ENCODE results near the gene REV1. TPM values are rescaled to one million over a fixed set of nuclear protein-coding genes. Genes with fewer than 3 reads are reported as not detected.
"Not testable (repeated sequence)": the region's sequence is repeated elsewhere in the genome, so short reads cannot be mapped to it uniquely, and the experiment has no call there.

Gene REV1
- 10 to 100 TPM; 34.3 to 35.2 TPM for total RNA-seq

DNA sequence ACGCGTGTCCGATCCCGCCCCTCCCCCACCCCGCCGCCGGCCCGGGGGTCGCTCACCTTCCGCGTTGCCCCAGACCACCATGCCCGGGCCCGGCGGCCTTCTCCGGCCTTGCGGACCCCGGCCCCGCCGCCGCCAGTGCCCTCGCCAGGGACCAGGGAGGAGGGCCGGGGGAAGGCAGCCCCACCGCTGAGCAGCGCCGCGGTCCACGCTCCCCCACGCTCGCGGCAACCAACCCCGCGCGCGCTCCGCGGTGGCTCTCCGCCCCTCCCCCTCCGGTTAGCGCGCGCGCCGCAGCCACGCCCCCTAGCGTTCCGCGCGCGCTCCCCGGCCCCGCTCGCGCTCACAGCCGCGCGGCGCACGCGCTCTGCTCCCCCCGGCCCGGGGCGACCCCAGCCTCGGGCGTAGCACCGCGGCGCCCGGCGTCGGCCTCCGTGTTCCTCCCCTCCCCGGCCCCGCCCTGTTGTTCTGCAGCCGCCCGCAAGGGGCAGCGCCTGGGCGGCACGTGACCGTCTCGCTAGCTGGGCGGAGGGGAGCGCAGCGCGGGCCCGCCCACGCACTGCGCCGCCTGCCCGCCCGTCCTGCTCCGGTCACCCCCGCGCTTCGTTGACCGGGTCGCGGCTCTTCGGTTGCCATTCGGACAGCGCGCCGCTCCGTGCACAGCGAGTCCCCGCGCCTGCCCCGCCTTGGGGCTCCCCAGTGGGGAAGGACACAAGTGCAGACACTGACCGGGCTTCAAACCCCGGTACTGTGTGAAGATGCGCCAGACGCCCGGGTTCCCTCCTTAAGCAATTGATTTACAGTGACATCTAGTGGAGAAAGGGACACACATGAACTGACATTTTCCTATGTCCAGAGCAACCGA lies at the start of gene REV1:
Gene REV1, minus strand, starts transcription at position 257 of the 862 bp plus-strand sequence. CDS start 25,042 bp downstream, outside the sequence.
- Mint-ChIP-seq H3K27me3 (no peaks in the 10 kb centered on the region), H3K9me3 (no peaks in the 10 kb centered on the region), H3K36me3 (peaks cover 21% of the 10 kb centered on the region), H3K4me1 (peaks cover 38% of the 10 kb centered on the region), H3K27ac (peak within 1 kb of the TSS; percentile 95), H3K4me3 (peak within 1 kb of the TSS; percentile 97)
- peak; percentile 95 for DNase-seq

- H3K4me3 Mint-ChIP-seq = no peak overlapping the region
- no peaks in the 10 kb centered on the region for H3K4me1 Mint-ChIP-seq
Observed at GRCh38 chr2:99537910-99538485, 48.2 kb upstream of the REV1 start.

GRCh38 chr2:99524056-99524455 lies 34.2 kb upstream of the REV1 start:
- peaks cover 3% of the 10 kb centered on the region for H3K4me1 Mint-ChIP-seq
- DNase-seq = no peak
- H3K9me3 Mint-ChIP-seq = no peaks in the 10 kb centered on the region
- no peak overlapping the region for H3K27ac Mint-ChIP-seq
- no peak overlapping the region for H3K4me3 Mint-ChIP-seq
- peaks cover 5% of the 10 kb centered on the region for H3K27me3 Mint-ChIP-seq
- no peaks in the 10 kb centered on the region for H3K36me3 Mint-ChIP-seq

More at GRCh38 chr2:99537910-99538485, 48.2 kb upstream of the REV1 start:
- Mint-ChIP-seq H3K36me3 (no peaks in the 10 kb centered on the region), H3K27ac (no peak overlapping the region), H3K9me3 (no peaks in the 10 kb centered on the region), H3K27me3 (peaks cover 11% of the 10 kb centered on the region)
- no peak for DNase-seq

DNA sequence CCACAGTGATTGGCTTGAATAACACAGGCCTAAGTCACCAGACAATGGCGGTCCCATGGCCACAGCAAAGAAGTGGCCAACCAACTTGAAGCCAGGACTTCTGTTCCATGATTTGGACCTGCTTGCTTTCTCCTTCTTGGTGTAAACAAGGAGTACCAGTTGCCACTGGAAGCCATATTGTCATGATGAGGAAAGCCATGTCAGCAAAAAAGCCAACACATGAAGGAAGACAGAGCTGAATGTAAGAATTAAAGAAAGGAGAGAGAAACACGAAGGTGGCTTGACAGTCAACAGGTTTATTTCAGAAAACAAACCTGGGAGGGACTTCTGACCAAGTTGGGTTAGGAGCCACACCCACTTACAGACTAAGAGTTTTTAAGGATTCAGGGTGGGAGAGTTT lies 32.3 kb upstream of the REV1 start:
- H3K36me3 Mint-ChIP-seq = no peaks in the 10 kb centered on the region
- no peaks in the 10 kb centered on the region for H3K27me3 Mint-ChIP-seq
- no peak overlapping the region for H3K4me3 Mint-ChIP-seq
- H3K27ac Mint-ChIP-seq = no peak overlapping the region
- no peaks in the 10 kb centered on the region for H3K9me3 Mint-ChIP-seq
- H3K4me1 Mint-ChIP-seq = peaks cover 3% of the 10 kb centered on the region
- no peak for DNase-seq

DNA sequence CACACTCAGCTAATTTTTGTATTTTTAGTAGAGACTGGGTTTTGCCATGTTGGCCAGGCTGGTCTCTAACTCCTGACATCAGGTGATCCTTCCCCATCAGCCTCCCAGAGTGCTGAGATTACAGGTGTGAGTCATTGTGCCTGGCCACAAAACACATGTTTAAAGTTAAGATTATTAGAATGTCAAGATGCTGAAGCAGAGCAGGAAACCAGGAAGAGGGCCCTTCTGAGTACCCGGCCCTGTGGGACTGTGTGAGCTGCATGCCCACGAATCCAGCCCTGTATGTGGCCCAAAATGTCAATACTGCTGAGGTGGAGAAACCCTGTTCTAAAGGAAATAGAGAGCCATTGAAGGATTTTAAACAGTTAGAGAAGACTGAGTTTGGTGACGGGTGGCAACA lies 31.0 kb upstream of the REV1 start:
- no peaks in the 10 kb centered on the region for H3K36me3 Mint-ChIP-seq
- H3K4me1 Mint-ChIP-seq = peaks cover 3% of the 10 kb centered on the region
- DNase-seq = no peak
- no peaks in the 10 kb centered on the region for H3K27me3 Mint-ChIP-seq
- H3K9me3 Mint-ChIP-seq = no peaks in the 10 kb centered on the region
- H3K4me3 Mint-ChIP-seq = no peak overlapping the region
- H3K27ac Mint-ChIP-seq = no peak overlapping the region

DNA sequence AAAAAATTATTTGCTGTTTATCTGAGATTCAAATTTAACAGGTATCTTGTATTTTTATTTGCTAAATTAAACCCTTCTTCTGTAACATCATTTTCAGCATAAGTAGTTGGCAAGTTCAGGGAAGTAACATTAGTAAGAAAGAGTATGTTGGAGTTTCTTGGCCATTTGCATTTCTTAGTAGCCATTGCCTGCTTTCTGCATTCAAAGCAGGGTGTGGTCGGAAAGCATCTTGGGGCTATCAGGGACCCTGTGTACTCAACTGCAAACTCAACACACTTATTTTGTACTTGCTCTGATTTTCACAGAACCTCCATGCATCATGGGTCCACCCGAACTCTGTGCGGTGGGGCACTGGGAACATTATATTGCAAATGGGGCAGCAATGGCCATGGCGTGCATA lies 30.4 kb upstream of the REV1 start:
- H3K27ac Mint-ChIP-seq = no peak overlapping the region
- no peaks in the 10 kb centered on the region for H3K27me3 Mint-ChIP-seq
- H3K4me3 Mint-ChIP-seq = no peak overlapping the region
- H3K36me3 Mint-ChIP-seq = no peaks in the 10 kb centered on the region
- H3K4me1 Mint-ChIP-seq = peaks cover 3% of the 10 kb centered on the region
- no peaks in the 10 kb centered on the region for H3K9me3 Mint-ChIP-seq
- DNase-seq = no peak

GRCh38 chr2:99514357-99514756 lies 24.5 kb upstream of the REV1 start:
- Mint-ChIP-seq H3K36me3 (no peaks in the 10 kb centered on the region), H3K27ac (no peak overlapping the region), H3K9me3 (no peaks in the 10 kb centered on the region), H3K27me3 (peaks cover 6% of the 10 kb centered on the region), H3K4me1 (no peaks in the 10 kb centered on the region), H3K4me3 (no peak overlapping the region)
- DNase-seq = no peak

- no peak overlapping the region for H3K4me3 Mint-ChIP-seq
- no peaks in the 10 kb centered on the region for H3K4me1 Mint-ChIP-seq
- H3K9me3 Mint-ChIP-seq = no peaks in the 10 kb centered on the region
- H3K27me3 Mint-ChIP-seq = peaks cover 8% of the 10 kb centered on the region
- no peak overlapping the region for H3K27ac Mint-ChIP-seq
- H3K36me3 Mint-ChIP-seq = no peaks in the 10 kb centered on the region
- no peak for DNase-seq
Observed at GRCh38 chr2:99512181-99512591, 22.4 kb upstream of the REV1 start.

DNA sequence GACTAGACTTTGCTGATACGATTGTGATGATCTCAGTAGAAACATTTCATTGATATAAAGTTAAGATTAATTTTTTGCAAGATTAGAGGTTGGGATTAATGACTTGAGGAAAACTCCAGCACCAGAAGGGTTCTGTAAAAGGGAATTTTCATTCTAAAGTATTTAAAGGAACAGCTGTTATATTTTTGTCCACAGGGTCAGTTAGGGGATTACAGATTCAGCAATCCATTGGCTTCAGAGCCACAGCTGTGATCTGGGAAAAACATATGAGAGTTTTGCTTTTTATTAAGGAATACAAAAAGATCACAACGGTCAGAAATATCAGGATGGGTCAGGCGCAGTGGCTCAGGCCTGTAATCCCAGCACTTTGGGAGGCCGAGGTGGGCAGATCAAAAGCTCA lies 19.6 kb upstream of the REV1 start:
- no peak for DNase-seq
- Mint-ChIP-seq H3K36me3 (no peaks in the 10 kb centered on the region), H3K27ac (no peak overlapping the region), H3K4me3 (no peak overlapping the region), H3K27me3 (peaks cover 10% of the 10 kb centered on the region), H3K4me1 (peaks cover 11% of the 10 kb centered on the region), H3K9me3 (no peaks in the 10 kb centered on the region)

GRCh38 chr2:99507937-99508818 lies 18.4 kb upstream of the REV1 start:
- Mint-ChIP-seq H3K27me3 (peaks cover 6% of the 10 kb centered on the region), H3K9me3 (no peaks in the 10 kb centered on the region), H3K27ac (no peak overlapping the region), H3K4me3 (no peak overlapping the region), H3K4me1 (peaks cover 16% of the 10 kb centered on the region), H3K36me3 (no peaks in the 10 kb centered on the region)
- DNase-seq = no peak

DNA sequence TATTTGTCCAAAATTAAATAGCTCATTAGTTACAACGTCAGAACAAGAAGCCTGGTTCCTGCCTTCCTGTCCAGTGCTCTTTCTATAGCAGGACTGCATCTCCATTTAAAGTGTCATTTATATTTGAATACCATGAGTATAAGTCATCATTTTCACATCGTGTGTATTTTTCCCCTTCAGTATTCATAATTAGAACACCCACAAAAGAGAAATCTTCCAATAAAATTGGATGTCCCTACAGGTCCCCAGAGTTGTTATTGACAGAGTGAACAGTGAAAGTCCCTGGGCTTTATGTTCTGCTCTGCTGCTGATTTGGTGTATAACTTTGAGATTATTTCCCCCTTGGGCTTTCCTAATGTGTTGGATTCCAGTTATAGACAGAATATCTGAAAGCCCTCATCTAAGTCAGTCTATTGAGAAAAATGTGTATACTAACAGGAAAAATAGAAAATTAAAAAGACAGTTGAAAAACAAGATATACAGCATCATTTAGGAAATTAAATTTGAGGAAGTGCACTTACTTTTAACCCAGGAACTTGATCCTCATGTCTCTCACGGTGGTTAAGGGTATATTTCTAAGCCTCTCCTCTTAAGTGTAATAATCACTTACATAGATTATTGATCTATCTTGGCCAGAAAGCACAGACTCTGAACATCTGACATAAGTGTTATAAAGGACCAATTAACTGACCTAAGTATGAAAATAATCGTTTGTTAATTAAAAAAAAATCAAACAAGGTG lies 15.2 kb upstream of the REV1 start:
- no peak for DNase-seq
- Mint-ChIP-seq H3K27ac (no peak overlapping the region), H3K4me1 (peaks cover 20% of the 10 kb centered on the region), H3K36me3 (no peaks in the 10 kb centered on the region), H3K9me3 (no peaks in the 10 kb centered on the region), H3K27me3 (peaks cover 4% of the 10 kb centered on the region), H3K4me3 (no peak overlapping the region)

GRCh38 chr2:99503662-99504416 lies 14.0 kb upstream of the REV1 start:
- not testable (repeated sequence) for H3K27ac Mint-ChIP-seq, H3K36me3 Mint-ChIP-seq, DNase-seq, H3K9me3 Mint-ChIP-seq, H3K4me3 Mint-ChIP-seq
- Mint-ChIP-seq H3K4me1 (peaks cover 23% of the 10 kb centered on the region), H3K27me3 (peaks cover 15% of the 10 kb centered on the region)

- Mint-ChIP-seq H3K27ac (no peak overlapping the region), H3K27me3 (peaks cover 13% of the 10 kb centered on the region), H3K4me1 (peaks cover 29% of the 10 kb centered on the region), H3K9me3 (peaks cover 1% of the 10 kb centered on the region), H3K36me3 (peaks cover 7% of the 10 kb centered on the region), H3K4me3 (no peak overlapping the region)
- DNase-seq = no peak
Observed at GRCh38 chr2:99496021-99496420, 6.2 kb upstream of the REV1 start.

All from activated naive CD8-positive, alpha-beta T cell treated with anti-CD3 and anti-CD28 coated beads for 36 hours (primary cell).